Measurements from ENCODE around the gene SUSD6. TPM values are rescaled to one million over a fixed set of nuclear protein-coding genes. Genes with fewer than 3 reads are reported as not detected.
A peak's percentile ranks its signal among the peaks of the same experiment; 100 is the strongest.

SUSD6 gene
- total RNA-seq, 4 donors from 2014 or later, result 33.8 to 125 (median 113) TPM

- DNase-seq, result no peak
- H3K9me3 ChIP-seq, result no peaks in the 10 kb centered on the region
- H3K4me1 ChIP-seq, result peaks cover 0 to 45% (median 28%) of the 10 kb centered on the region in 4 donors
- peak overlapping the region in 1 of 4 donors; percentile 17 for H3K27ac ChIP-seq
- no peaks in the 10 kb centered on the region for H3K27me3 ChIP-seq
- TF ChIP-seq POLR2A (IDR thresholded peaks at IDR 0.05), result no peak
- no peak overlapping the region for H3K4me3 ChIP-seq
- H3K36me3 ChIP-seq, result no peaks in the 10 kb centered on the region
Measured at GRCh38 chr14:69675877-69676416, 64.6 kb downstream of the SUSD6 start.

DNA sequence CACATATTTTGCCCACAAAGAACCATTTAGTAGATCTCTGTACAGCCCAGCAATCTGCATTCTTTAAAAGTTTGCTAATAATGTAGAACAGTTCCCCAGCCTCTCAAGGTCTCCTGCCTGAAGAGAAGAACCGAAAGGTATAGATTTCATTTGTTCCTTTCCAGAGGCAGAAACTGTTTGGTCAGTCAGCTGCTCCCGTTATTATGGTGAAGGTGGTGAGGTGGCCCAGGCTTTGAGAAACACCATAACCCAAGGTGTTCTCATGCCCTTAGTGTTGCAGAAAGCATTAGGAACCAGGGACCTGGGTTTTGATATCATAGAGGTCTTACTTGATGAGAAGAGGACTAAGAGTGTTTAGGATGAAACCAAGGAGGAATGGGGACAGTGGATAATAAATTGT lies 65.3 kb downstream of the SUSD6 start:
- no peak overlapping the region for H3K4me3 ChIP-seq
- H3K27ac ChIP-seq, result peak overlapping the region in 1 of 4 donors; percentile 13
- DNase-seq, result no peak
- peaks cover 0 to 38% (median 28%) of the 10 kb centered on the region in 4 donors for H3K4me1 ChIP-seq
- H3K9me3 ChIP-seq, result no peaks in the 10 kb centered on the region
- no peaks in the 10 kb centered on the region for H3K27me3 ChIP-seq
- no peaks in the 10 kb centered on the region for H3K36me3 ChIP-seq
- no peak for TF ChIP-seq POLR2A (IDR thresholded peaks at IDR 0.05)
- no peak for TF ChIP-seq CTCF (IDR thresholded peaks at IDR 0.05)

DNA sequence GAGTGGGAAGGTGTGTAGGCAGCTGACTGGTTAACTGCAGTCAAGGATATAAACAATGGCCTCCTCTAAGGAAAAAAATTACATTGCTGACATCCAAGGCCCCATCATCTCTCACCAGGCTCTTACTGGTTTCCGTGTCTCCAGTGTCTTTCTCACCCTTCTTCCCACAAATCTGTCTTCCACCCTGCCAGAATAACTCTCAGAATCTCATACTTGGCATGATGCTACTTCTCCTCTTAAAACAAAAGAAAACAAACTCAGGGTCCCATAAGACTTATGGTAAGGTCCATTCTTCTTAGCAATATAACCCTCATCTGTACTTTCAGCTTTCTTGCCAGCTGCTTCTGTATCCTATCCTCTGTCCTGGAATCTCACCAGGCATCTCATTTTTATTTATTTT lies 68.9 kb downstream of the SUSD6 start:
- no peaks in the 10 kb centered on the region for H3K27me3 ChIP-seq
- H3K4me1 ChIP-seq, result peaks cover 0 to 31% (median 24%) of the 10 kb centered on the region in 4 donors
- no peak overlapping the region for H3K27ac ChIP-seq
- no peaks in the 10 kb centered on the region for H3K36me3 ChIP-seq
- H3K9me3 ChIP-seq, result no peaks in the 10 kb centered on the region
- no peak overlapping the region for H3K4me3 ChIP-seq
- DNase-seq, result no peak
- TF ChIP-seq CTCF (IDR thresholded peaks at IDR 0.05), result no peak
- no peak for TF ChIP-seq POLR2A (IDR thresholded peaks at IDR 0.05)

GRCh38 chr14:69682136-69682535 lies 70.7 kb downstream of the SUSD6 start:
- peaks cover 0 to 40% (median 25%) of the 10 kb centered on the region in 4 donors for H3K4me1 ChIP-seq
- H3K9me3 ChIP-seq, result no peaks in the 10 kb centered on the region
- no peak for DNase-seq
- H3K27ac ChIP-seq, result no peak overlapping the region
- no peak for TF ChIP-seq POLR2A (IDR thresholded peaks at IDR 0.05)
- no peak for TF ChIP-seq CTCF (IDR thresholded peaks at IDR 0.05)
- no peak overlapping the region for H3K4me3 ChIP-seq
- no peaks in the 10 kb centered on the region for H3K36me3 ChIP-seq
- H3K27me3 ChIP-seq, result no peaks in the 10 kb centered on the region

- Histone ChIP-seq H3K27me3 (no peaks in the 10 kb centered on the region), H3K4me3 (no peak overlapping the region), H3K9me3 (no peaks in the 10 kb centered on the region), H3K4me1 (peaks cover 0 to 40% (median 25%) of the 10 kb centered on the region in 4 donors), H3K27ac (peak overlapping the region in 3 of 4 donors; percentile 6 to 27 (median 17)), H3K36me3 (no peaks in the 10 kb centered on the region)
- no peak for TF ChIP-seq POLR2A (IDR thresholded peaks at IDR 0.05)
- TF ChIP-seq CTCF (IDR thresholded peaks at IDR 0.05), result no peak
- no peak for DNase-seq
Measured at GRCh38 chr14:69682621-69683263, 71.3 kb downstream of the SUSD6 start.

DNA sequence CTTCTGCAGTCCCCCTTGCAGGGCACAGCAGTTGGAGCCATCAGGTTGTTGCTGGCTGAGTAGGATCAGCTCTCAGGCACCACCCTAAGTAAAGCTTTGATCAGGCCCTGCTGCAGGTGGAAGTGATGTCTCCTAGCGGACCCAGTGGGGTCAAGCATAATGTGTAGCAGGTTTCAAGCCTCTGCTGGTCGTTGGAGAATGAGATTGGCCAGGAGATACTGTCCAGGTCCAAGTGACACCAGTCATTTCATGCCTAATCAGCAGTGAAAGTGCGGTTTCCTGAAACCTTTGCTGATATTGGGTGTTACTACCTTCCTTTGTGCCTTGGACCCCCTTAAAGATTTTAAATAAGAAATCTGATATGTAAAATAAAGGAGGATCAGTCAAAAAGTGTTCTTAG lies 72.6 kb downstream of the SUSD6 start:
- Histone ChIP-seq H3K9me3 (no peaks in the 10 kb centered on the region), H3K36me3 (no peaks in the 10 kb centered on the region), H3K4me1 (peaks cover 0 to 40% (median 25%) of the 10 kb centered on the region in 4 donors), H3K4me3 (no peak overlapping the region), H3K27me3 (no peaks in the 10 kb centered on the region), H3K27ac (peak overlapping the region in 1 of 4 donors; percentile 55)
- TF ChIP-seq POLR2A (IDR thresholded peaks at IDR 0.05) (no peak), CTCF (IDR thresholded peaks at IDR 0.05) (no peak)
- no peak for DNase-seq
